ENCODE data around the gene MS4A12. TPM values are rescaled to one million over a fixed set of nuclear protein-coding genes. Genes with fewer than 3 reads are reported as not detected.

The MS4A12 gene
- total RNA-seq, 1 experiment from 2014 or later, result not detected

- POLR2A ChIA-PET, result no interaction called here
- peaks cover 2% of the 10 kb centered on the region; the same call in 1 of the 2 replicates for H3K27me3 ChIP-seq (ENCODE audit: control insufficient read depth, insufficient read depth, low read length)
- DNase-seq (ENCODE audit: low read depth, low spot score) (no peak), ATAC-seq (no peak)
- no peaks in the 10 kb centered on the region for H3K36me3 ChIP-seq (ENCODE audit: control insufficient read depth, insufficient read depth, low read length)
- in situ Hi-C loops (cut with HindIII; ENCODE audit: low pct_unique_long_range_greater_than_20kb, low sequenced_read_pairs) (no loop called here), intact Hi-C loops (cut with micrococcal nuclease; ENCODE audit: unreplicated experiment) (no loop called here)
- H3K27ac ChIP-seq (ENCODE audit: low read length), result no peak overlapping the region
- no peaks in the 10 kb centered on the region for H3K4me1 ChIP-seq (ENCODE audit: control insufficient read depth, insufficient read depth, low read length)
- H3K4me3 ChIP-seq (ENCODE audit: low read depth in 2 of 2, low read length in 2 of 2), result no peak overlapping the region
- CTCF ChIA-PET, result no interaction called here
- TF ChIP-seq POLR2AphosphoS5 (IDR thresholded peaks at IDR 0.05; ENCODE audit: low read depth, low read length), result no peak
- TF ChIP-seq CTCF (IDR thresholded peaks at IDR 0.05), result no peak
- no peak for TF ChIP-seq SIN3A (IDR thresholded peaks at IDR 0.05; ENCODE audit: borderline replicate concordance, insufficient read depth, low read depth, low read length)
- TF ChIP-seq TCF7L2 (IDR thresholded peaks at IDR 0.05; ENCODE audit: low read depth, low read length), result no peak
- TF ChIP-seq, protein P1, sequence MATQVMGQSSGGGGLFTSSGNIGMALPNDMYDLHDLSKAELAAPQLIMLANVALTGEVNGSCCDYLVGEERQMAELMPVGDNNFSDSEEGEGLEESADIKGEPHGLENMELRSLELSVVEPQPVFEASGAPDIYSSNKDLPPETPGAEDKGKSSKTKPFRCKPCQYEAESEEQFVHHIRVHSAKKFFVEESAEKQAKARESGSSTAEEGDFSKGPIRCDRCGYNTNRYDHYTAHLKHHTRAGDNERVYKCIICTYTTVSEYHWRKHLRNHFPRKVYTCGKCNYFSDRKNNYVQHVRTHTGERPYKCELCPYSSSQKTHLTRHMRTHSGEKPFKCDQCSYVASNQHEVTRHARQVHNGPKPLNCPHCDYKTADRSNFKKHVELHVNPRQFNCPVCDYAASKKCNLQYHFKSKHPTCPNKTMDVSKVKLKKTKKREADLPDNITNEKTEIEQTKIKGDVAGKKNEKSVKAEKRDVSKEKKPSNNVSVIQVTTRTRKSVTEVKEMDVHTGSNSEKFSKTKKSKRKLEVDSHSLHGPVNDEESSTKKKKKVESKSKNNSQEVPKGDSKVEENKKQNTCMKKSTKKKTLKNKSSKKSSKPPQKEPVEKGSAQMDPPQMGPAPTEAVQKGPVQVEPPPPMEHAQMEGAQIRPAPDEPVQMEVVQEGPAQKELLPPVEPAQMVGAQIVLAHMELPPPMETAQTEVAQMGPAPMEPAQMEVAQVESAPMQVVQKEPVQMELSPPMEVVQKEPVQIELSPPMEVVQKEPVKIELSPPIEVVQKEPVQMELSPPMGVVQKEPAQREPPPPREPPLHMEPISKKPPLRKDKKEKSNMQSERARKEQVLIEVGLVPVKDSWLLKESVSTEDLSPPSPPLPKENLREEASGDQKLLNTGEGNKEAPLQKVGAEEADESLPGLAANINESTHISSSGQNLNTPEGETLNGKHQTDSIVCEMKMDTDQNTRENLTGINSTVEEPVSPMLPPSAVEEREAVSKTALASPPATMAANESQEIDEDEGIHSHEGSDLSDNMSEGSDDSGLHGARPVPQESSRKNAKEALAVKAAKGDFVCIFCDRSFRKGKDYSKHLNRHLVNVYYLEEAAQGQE (IDR thresholded peaks at IDR 0.05; ENCODE audit: insufficient read depth in 1 of 2, low read depth in 2 of 2, low read length in 1 of 2), result no peak
- BruUV-seq (replicated peaks), result no TSS peak
- H3K9me3 ChIP-seq (ENCODE audit: control insufficient read depth, insufficient read depth, low read depth, low read length), result no peaks in the 10 kb centered on the region
These were observed 6.3 kb downstream of the MS4A12 start for GRCh38 chr11:60498853-60499252.

- CTCF ChIA-PET, result no interaction called here
- no peak for DNase-seq (ENCODE audit: low read depth, low spot score)
- no peak overlapping the region for H3K4me3 ChIP-seq (ENCODE audit: low read depth in 2 of 2, low read length in 2 of 2)
- H3K36me3 ChIP-seq (ENCODE audit: control insufficient read depth, insufficient read depth, low read length), result no peaks in the 10 kb centered on the region
- intact Hi-C loops (cut with micrococcal nuclease; ENCODE audit: unreplicated experiment), result no loop called here
- in situ Hi-C loops (cut with HindIII; ENCODE audit: low pct_unique_long_range_greater_than_20kb, low sequenced_read_pairs), result no loop called here
- H3K9me3 ChIP-seq (ENCODE audit: control insufficient read depth, insufficient read depth, low read depth, low read length), result no peaks in the 10 kb centered on the region
- H3K27me3 ChIP-seq (ENCODE audit: control insufficient read depth, insufficient read depth, low read length), result no peaks in the 10 kb centered on the region
- BruUV-seq (replicated peaks), result no TSS peak
- H3K4me1 ChIP-seq (ENCODE audit: control insufficient read depth, insufficient read depth, low read length), result no peaks in the 10 kb centered on the region
- no peak for ATAC-seq
- no peak overlapping the region for H3K27ac ChIP-seq (ENCODE audit: low read length)
- TF ChIP-seq POLR2AphosphoS5 (IDR thresholded peaks at IDR 0.05; ENCODE audit: low read depth, low read length) (no peak), SIN3A (IDR thresholded peaks at IDR 0.05; ENCODE audit: borderline replicate concordance, insufficient read depth, low read depth, low read length) (no peak), TCF7L2 (IDR thresholded peaks at IDR 0.05; ENCODE audit: low read depth, low read length) (no peak), CTCF (IDR thresholded peaks at IDR 0.05) (no peak)
- TF ChIP-seq, protein P1 (IDR thresholded peaks at IDR 0.05; ENCODE audit: insufficient read depth in 1 of 2, low read depth in 2 of 2, low read length in 1 of 2), result no peak
- POLR2A ChIA-PET, result no interaction called here
These were observed 7.8 kb downstream of the MS4A12 start for GRCh38 chr11:60500276-60500910.

All from Panc1 (cell line).